Caki2 (cell line): ENCODE results near the gene MND1. TPM values are rescaled to one million over a fixed set of nuclear protein-coding genes. Genes with fewer than 3 reads are reported as not detected.
A peak's percentile ranks its signal among the peaks of the same experiment; 100 is the strongest.
"Not testable (repeated sequence)": the region's sequence is repeated elsewhere in the genome, so short reads cannot be mapped to it uniquely, and the experiment has no call there.

Experiments
- DNase-seq: peaks from one replicate; pipeline ENCODE4 v3.0.0-alpha.2; 2015; ENCODE audit warnings: low read depth
- in situ Hi-C: cut with HindIII; loops from 2 replicates; pipeline ENCODE4 v1.10.0; 2016; ENCODE audit warnings: low sequenced_read_pairs, low pct_unique_long_range_greater_than_20kb, mixed read lengths
- total RNA-seq: library from RNA; depleted of rRNA; stranded (reverse); fragments of >200 nt; shearing (Covaris generic); gene quantifications from 2 replicates; pipeline ENCODE4 v1.2.3, GENCODE V29; 2014; ENCODE audit warnings: low replicate concordance

The MND1 gene
- total RNA-seq, 1 experiment from 2014 or later: 11.2 TPM

GRCh38 chr4:153420361-153420760, 75.9 kb downstream of the MND1 start:
- in situ Hi-C loops: no loop called here
- DNase-seq: no peak

DNA sequence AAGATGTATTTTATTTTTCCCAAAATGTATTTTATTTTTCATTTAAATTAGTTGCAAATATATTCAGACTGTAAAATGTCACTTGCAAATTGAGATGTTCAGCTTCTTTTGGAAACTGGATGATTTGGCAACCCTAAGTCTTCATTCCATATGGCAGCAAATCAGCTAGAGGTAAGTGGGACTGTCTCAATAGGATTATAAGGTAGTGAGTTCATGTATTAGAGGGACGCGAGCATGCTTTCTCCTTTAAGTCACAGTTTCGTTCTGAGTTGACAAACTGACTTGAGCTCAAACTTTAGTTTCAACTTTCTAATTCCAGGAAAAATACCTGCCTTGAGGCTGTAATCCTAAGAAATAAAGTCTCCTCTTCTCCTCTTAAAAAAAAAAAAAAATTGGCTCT, 77.5 kb downstream of the MND1 start:
- no peak for DNase-seq
- in situ Hi-C loops: no loop called here

- DNase-seq: no peak
- in situ Hi-C loops: no loop called here
These were observed 81.9 kb downstream of the MND1 start for GRCh38 chr4:153426207-153426885.

DNA sequence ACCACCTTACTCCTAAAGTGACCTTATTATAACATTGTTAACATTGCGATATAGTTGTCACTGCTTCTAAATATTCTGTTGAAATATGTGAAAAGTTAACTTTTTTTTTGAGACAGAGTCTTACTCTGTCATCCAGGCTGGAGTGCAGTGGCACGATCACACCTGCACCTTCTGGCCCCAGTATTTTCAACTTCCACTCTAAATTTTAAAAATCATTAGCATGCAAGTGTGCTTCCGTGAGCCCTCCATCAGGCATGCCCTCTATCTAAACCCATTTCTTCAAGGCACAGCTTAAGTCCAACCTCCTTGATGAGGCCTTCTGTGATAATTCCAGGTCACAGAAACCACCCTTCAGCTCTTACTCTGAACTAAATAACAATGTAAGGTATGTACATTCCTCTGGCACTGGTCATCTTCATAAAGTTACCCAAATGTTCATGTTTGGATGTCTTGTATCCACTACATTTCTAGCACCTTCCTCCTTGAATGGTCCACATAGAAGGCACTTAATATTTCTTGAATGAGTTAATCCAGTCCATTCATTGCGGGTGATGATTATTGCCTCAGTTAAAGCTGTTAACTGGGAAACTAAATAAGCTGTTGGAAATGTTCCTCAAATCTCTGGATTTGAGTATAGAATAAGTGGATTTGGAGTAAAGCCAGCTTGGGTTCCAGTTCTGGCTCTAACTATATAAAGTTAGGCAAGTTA, 83.0 kb downstream of the MND1 start:
- in situ Hi-C loops: no loop called here
- no peak for DNase-seq

DNA sequence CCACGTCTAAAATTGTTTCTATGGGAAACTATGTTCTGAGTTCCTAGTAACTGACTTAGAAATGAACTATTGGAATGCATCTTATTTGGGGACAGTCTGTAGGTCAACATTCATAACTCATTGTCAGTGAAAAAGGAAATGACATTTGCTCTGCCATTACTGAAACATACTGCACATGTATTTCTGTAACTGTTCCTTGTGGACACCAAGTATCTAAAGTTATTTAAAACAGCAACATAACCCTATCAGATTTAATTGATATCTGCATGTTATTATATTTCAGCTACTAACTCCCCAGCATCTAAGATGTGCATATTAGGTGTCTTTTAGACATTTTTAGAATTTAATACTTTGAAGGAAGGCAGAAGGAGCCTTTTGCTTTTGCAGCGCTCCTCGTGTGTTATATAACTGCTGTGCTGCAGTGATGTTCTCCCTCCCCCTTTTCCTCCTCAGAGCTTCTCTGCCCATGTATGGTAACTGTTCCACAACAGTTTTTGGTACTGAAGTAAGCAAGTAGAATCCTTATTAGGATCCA, 84.5 kb downstream of the MND1 start:
- no peak for DNase-seq
- in situ Hi-C loops: no loop called here

- in situ Hi-C loops: no loop called here
These were observed 88.7 kb downstream of the MND1 start for GRCh38 chr4:153432965-153433753.

GRCh38 chr4:153433754-153434105, 89.2 kb downstream of the MND1 start:
- in situ Hi-C loops: no loop called here
- DNase-seq: no peak

More at GRCh38 chr4:153432965-153433753, 88.7 kb downstream of the MND1 start:
- peak; percentile 26 for DNase-seq

- in situ Hi-C loops: no loop called here
These were observed 89.7 kb downstream of the MND1 start for GRCh38 chr4:153434190-153434589.

DNA sequence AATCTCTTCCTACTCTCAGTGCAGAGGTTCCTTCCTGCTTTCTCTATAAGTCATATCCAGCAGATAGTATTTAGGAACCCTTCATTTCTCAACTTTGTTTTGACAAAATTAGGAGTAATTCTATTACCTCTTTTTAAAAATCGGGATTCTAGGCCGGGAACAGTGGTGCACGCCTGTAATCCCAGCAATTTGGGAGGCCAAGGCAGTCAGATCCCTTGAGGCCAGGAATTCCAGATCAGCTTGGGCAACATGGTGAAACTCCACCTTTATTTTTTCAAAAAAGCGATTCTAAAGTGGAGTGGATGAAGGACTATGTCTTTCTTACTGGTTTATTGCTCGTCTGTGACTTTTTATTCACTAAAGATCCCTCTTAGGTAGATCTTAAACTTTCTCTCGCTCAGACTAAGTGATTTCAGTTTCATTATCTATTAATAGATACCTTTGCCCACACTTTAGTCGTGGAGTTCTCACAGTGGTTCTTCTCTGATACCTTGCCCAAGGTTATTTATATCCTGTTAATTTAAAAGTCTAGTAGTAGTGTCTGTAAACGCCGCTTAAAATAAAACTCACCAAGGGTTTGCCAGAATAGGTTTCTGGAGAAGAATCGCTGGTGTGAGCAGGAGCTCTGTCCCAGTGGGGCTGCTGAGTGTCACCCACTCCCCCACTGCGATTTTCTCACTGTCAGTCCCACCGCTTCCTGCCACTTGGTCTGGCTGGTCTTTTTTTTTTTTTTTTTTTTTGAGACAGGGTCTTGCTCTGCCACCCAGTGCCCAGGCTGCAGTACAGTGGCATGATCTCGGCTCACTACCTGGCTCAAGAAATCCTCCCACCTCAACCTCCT, 94.6 kb downstream of the MND1 start:
- DNase-seq: no peak
- in situ Hi-C loops: no loop called here

More at GRCh38 chr4:153434190-153434589, 89.7 kb downstream of the MND1 start:
- DNase-seq: no peak

DNA sequence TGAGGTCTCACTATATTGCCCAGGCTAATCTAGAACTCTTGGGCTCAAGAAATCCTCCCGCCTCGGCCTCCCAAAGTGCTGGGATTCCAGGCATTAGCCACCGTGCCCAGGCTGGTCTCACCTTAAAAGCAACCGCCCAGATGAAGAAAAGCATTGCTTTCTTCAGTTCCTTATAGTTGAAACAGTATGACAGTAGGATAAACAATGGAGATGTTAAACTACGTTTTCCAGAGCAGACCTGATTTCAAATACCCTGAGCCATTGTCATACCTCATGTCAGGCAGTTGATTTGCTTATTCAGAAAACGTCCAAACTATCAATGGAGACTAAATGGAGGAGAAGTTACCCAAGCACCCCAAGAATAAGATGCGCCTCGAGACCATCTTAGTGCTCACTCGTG, 95.3 kb downstream of the MND1 start:
- DNase-seq: no peak
- in situ Hi-C loops: no loop called here

GRCh38 chr4:153440475-153440874, 96.0 kb downstream of the MND1 start:
- DNase-seq: no peak
- in situ Hi-C loops: no loop called here

DNA sequence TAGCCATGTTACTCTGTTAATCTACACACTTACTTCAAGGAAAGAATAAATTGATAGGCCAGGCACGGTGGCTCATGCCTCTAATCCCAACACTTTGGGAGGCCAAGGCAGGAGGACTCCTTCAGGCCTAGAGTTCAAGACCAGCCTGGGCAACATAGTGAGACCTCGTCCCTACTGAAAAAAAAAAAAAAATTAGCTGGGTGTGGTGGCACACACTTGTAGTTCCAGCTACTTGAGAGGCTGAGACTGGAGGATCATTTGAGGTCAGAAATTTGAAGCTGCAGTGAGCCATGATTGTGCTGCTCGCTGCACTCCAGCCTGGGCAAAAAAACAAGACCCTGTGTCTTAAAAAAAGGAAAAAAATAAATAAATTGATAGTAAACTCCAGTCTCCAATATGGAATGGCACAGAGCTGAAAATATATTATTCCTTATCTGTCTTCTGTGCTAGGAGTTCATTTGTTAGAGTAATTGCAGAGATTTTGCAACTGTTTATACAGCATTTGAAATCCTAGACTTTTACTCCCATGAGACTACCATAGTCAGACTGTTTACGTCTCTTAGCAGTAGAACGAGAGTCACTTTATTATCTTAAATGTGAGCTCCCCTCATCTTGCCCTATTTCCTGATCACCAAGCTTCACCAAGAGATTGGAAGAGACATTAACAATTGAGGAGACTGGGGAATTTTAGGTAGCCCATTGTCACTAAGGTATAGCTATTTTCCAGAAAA, 102.9 kb downstream of the MND1 start:
- DNase-seq: no peak
- in situ Hi-C loops: no loop called here

DNA sequence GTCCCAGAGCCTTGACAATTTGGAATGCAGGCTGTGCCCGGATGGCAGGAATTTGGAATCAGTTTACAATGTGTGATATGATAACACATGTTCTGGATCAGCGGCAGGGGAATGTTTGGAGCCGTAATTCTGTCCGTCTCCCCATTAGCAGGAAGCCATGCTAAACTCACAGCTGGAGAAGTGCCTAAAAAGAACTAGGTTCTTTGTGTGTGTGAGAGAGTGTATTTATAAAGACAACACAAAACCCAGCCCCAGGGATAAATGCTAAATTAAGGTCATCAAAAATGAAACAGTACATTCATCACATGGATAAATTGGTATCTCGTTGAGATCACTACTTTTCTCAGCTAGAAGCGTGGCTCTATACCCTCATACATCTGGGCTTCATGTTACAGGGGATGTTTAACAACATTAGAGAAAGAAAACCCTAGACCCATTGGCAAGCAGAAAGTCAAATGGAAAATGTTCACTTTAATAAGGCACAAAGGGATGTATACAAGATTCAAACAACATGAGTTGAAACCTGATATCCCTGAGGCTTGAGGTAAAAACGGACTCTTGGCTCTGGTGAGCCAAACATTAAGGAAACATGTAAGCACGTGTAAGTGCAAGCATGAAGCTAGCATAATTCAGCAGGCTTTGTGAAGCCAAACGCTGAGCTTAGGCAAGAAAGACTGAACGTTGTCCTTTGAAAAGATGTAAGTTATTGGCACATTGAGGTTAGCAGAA, 103.7 kb downstream of the MND1 start:
- in situ Hi-C loops: no loop called here
- DNase-seq: no peak

DNA sequence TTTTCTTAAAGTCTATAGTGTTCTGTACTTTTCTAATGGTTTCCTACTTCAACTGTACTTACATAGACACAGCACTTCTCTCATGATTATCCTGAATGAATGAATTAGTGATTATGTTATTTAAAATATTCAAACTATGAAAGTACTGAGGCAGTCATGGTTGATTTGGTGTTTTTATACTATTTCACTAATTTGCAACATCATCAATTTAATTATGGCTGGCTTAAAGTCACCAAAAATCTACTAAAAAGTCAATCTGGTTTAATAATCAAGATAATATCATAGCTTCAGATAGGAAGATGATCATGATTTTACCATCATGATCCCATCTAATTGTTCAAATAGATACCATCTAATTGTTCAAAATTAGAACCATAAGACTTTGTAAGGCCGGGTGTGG, 104.8 kb downstream of the MND1 start:
- DNase-seq: no peak
- in situ Hi-C loops: no loop called here

- no peak for DNase-seq
- in situ Hi-C loops: no loop called here
These were observed 106.0 kb downstream of the MND1 start for GRCh38 chr4:153450544-153450917.

- DNase-seq, in situ Hi-C loops: not testable (repeated sequence)
These were observed 106.7 kb downstream of the MND1 start for GRCh38 chr4:153451145-153451544.
